Measurements from ENCODE around the gene SCAP. TPM values are rescaled to one million over a fixed set of nuclear protein-coding genes. Genes with fewer than 3 reads are reported as not detected.

SCAP gene
- total RNA-seq, result 78.9 and 81.2 TPM in 2 replicates

DNA sequence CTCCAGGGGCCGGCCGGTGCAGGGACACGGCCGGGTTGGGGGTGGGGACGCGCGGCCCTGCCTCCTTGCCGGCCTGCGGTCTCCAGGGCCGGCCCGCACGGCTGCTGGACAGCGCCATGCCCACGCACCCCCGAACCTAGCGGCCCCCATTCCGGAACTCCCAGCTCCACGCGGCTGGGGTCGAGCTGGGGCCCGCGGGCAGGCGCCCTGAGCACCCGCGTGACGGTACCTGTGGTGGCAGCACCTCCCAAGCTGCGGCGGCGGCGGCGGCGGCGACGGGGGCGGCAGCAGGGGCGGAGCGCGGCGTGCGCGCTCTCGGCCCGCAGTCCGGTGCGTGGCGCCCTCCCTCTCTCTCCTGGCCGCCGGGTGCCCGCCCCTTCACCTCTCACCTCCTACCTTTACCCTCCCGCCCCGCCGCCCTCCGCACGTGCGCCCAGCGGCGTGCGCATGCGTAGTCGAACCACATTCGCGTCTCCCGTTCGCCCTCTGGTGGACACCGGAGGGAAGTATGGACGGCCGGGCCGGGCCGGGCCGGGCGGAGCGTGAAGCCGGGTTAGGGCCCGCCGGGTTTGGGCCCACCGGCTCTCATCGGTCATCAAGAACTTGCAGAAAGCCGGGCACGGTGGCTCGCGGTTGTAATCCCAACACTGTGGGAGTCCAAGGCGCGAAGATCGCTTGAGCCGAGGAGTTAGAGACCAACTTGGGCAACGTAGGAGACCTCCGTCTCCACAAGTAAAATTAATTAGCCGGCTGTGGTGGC lies at the start of gene SCAP:
TSS of gene SCAP (minus strand) at position 372 of the 760 bp plus-strand sequence. CDS start 32,948 bp downstream, outside the sequence.

DNA sequence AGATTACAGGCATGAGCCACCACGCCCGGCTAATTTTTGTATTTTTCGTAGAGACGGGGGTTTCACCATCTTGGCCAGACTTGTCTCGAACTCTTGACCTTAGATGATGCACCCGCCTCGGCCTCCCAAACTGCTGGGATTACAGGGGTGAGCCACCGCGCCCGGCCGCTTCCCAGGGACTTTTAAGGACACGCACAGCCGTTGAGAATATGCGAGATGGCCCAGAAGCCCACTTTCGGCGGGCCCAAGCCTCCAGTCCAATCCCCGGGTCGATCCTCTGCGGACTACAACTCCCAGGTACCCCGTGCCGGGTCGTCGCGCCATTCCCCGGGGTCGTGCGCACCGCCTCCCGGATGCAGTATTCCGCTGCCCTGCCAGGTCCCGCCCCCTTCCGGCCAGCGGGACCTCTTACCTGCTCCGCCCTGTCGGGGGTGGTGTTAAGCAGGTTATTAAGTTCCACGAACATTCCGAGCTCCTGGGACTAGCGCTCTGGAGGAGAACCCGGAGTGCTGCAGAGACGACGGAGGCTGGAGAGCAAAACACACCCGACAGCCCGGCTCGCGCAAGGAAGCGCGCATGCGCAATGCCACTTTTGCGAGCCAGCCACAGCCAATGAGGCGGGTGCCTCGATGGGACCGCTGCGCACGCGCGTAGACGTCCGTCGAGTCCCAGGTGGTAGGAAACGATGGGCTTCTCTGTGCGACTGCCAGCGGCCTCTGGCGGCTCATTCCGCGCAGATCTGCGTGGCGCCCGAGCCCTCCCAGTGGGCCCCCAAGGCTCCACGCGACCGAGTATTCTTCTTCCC lies 37.6 kb upstream of the SCAP start, which contains the start of gene ELP6:
TSS of gene ELP6 (minus strand) at position 588 of the 805 bp plus-strand sequence. CDS start at position 466, 122 bp downstream.

DNA sequence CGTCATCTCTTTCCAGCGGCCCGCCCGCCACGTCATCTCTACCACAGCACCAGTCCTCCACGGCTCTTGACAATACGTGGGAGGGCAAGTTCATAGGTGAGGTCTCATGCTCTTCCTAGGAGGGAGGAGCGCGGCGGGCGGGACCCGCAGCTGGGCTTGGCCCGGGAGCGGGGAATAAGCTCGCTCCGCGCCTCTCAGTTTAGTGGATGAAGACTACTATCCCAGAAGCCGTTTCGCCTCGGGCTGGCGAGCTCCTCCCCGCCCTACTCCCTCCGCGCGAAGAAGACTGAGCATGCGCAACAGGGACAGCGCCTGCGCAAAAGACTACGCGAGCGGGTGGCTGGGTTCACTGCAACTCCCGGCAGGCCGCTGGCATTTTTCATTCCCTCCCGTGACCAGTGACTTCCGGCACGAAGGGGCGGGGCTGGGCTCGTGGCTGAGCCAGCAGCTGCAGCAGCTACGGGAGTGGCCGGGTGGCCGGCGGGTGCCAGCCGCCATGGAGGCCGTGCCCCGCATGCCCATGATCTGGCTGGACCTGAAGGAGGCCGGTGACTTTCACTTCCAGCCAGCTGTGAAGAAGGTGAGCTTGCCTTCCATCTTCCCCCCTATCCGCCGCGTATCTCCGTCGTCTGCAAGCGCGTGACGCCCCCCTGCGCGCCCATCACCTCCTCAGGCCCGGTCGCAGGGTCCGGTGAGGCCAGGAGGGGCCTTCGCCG lies 95.0 kb downstream of the SCAP start, which contains the start of gene PTPN23:
TSS of gene PTPN23 (plus strand) at position 421 of the 716 bp plus-strand sequence. CDS start at position 497, 76 bp downstream.

Other genes starting within 250 kb of the SCAP start
- gene KIF9, start 193.1 kb downstream of the SCAP start, total RNA-seq, result 1.3 and 6.0 TPM in 2 replicates
- 17.9 and 27.2 TPM in 2 replicates for gene KLHL18, start 193.0 kb downstream of the SCAP start, total RNA-seq
- gene PTPN23, start 94.9 kb downstream of the SCAP start, total RNA-seq, result 14.9 and 16.8 TPM in 2 replicates
- gene ELP6, start 37.8 kb upstream of the SCAP start, total RNA-seq, result 13.4 and 15.2 TPM in 2 replicates
- gene CSPG5, start 102.9 kb upstream of the SCAP start, total RNA-seq, result 0.21 and 0.72 TPM in 2 replicates